Liver (tissue), 9 donors: ENCODE data around the gene PTRH2. TPM values are rescaled to one million over a fixed set of nuclear protein-coding genes. Genes with fewer than 3 reads are reported as not detected.

Experiments used
- DNase-seq: peaks from one replicate; pipeline ENCODE4 v3.0.0-alpha.2; 2017; ENCODE audit warnings: low spot score
- H3K27ac ChIP-seq, 2 donors: one replicate each; pipeline ENCODE4 v1.7.0; 2013; ENCODE audit warnings: inconsistent platforms in 2 of 2, low read length in 2 of 2, control low read depth in 1 of 2, low read depth in 1 of 2, mild to moderate bottlenecking in 1 of 2
- H3K27me3 ChIP-seq, 4 donors: one replicate each; pipeline versions ENCODE4 v1.6.1 to v1.7.0; 2013; ENCODE audit warnings: low read length in 3 of 4, inconsistent platforms in 1 of 4, mild to moderate bottlenecking in 1 of 4, moderate library complexity in 1 of 4; ENCODE audit not compliant: control insufficient read depth in 4 of 4, insufficient read depth in 4 of 4
- H3K36me3 ChIP-seq, 4 donors: one replicate each; pipeline versions ENCODE4 v1.6.1 to v1.7.0; 2013; ENCODE audit warnings: low read length in 3 of 4, mild to moderate bottlenecking in 3 of 4, low read depth in 1 of 4, moderate library complexity in 1 of 4; ENCODE audit not compliant: control insufficient read depth in 4 of 4, insufficient read depth in 3 of 4
- H3K4me1 ChIP-seq, 4 donors: one replicate each; pipeline versions ENCODE4 v1.6.1 to v1.7.0; 2013; ENCODE audit warnings: low read length in 3 of 4, mild to moderate bottlenecking in 3 of 4, moderate library complexity in 1 of 4; ENCODE audit not compliant: control insufficient read depth in 4 of 4, insufficient read depth in 4 of 4
- H3K4me3 ChIP-seq, 3 donors: one replicate each; pipeline versions ENCODE4 v1.6.1 to v1.7.0; 2013; ENCODE audit warnings: low read length in 3 of 3, control low read depth in 1 of 3, low read depth in 1 of 3, mild to moderate bottlenecking in 1 of 3
- H3K9ac ChIP-seq, 2 donors: one replicate each; pipeline ENCODE4 v1.7.0; 2013; ENCODE audit warnings: low read length in 2 of 2, mild to moderate bottlenecking in 2 of 2, moderate library complexity in 2 of 2, control low read depth in 1 of 2, low read depth in 1 of 2
- H3K9me3 ChIP-seq, 4 donors: one replicate each; pipeline versions ENCODE4 v1.6.1 to v1.7.0; 2013; ENCODE audit warnings: low read length in 3 of 4; ENCODE audit not compliant: control insufficient read depth in 4 of 4
- EGR1 ChIP-seq, 2 donors: IDR thresholded peaks; 2 replicates each; pipeline ENCODE4 v1.6.1; 2016 to 2018; ENCODE audit warnings: antibody characterized with exemption in 2 of 2, low read depth in 2 of 2
- FOXA1 ChIP-seq: IDR thresholded peaks from 2 replicates; pipeline ENCODE4 v1.6.1; 2016; ENCODE audit warnings: antibody characterized with exemption
- FOXA2 ChIP-seq: IDR thresholded peaks from 2 replicates; pipeline ENCODE4 v1.6.1; 2016; ENCODE audit warnings: antibody characterized with exemption
- GABPA ChIP-seq, 2 donors: IDR thresholded peaks in 1 of 2; conservative IDR thresholded peaks in 1 of 2; 2 replicates each; pipeline ENCODE4 v1.6.1; 2016; ENCODE audit warnings: antibody characterized with exemption in 2 of 2, mild to moderate bottlenecking in 1 of 2, moderate library complexity in 1 of 2
- HNF4A ChIP-seq, 2 donors: conservative IDR thresholded peaks; 2 replicates each; pipeline ENCODE4 v1.6.1; 2016; ENCODE audit warnings: antibody characterized with exemption in 2 of 2, mild to moderate bottlenecking in 2 of 2
- HNF4G ChIP-seq: IDR thresholded peaks from 2 replicates; pipeline ENCODE4 v1.6.1; 2016; ENCODE audit warnings: antibody characterized with exemption
- JUND ChIP-seq, 2 donors: IDR thresholded peaks; 2 replicates each; pipeline ENCODE4 v1.6.1; 2016; ENCODE audit warnings: antibody characterized with exemption in 2 of 2
- NR2F2 ChIP-seq: IDR thresholded peaks from 2 replicates; pipeline ENCODE4 v1.6.1; 2016; ENCODE audit warnings: antibody characterized with exemption
- RAD21 ChIP-seq, 2 donors: IDR thresholded peaks; 2 replicates each; pipeline ENCODE4 v1.6.1; 2016; ENCODE audit warnings: antibody characterized with exemption in 2 of 2, mild to moderate bottlenecking in 2 of 2
- RXRA ChIP-seq, 2 donors: IDR thresholded peaks; 2 replicates each; pipeline ENCODE4 v1.6.1; 2017 to 2018; ENCODE audit warnings: antibody characterized with exemption in 2 of 2, mild to moderate bottlenecking in 1 of 2
- SP1 ChIP-seq: IDR thresholded peaks from 2 replicates; pipeline ENCODE4 v1.6.1; 2018; ENCODE audit warnings: antibody characterized with exemption, mild to moderate bottlenecking
- TAF1 ChIP-seq: conservative IDR thresholded peaks from 2 replicates; pipeline ENCODE4 v1.6.1; 2016; ENCODE audit warnings: antibody characterized with exemption, mild to moderate bottlenecking
- YY1 ChIP-seq: IDR thresholded peaks from 2 replicates; pipeline ENCODE4 v1.6.1; 2016; ENCODE audit warnings: antibody characterized with exemption, mild to moderate bottlenecking
- WGBS: extraction: QIAGEN DNeasy Blood & Tissue Kit; methylation state at CpG from one replicate; pipeline ENCODE4 v1.1.7; 2013; 5-methylcytosine and 5-hydroxymethylcytosine counted together
- polyA plus RNA-seq, 2 donors: library from polyadenylated mRNA; stranded (reverse) in 1 of 2; unstranded in 1 of 2; fragments of 200-250 nt in 1 of 2; fragments of >200 nt in 1 of 2; fragmentation: Nextera tagmentation in 1 of 2; extraction: Ambion mirVana in 1 of 2; gene quantifications; one replicate each; pipeline versions ENCODE4 v1.2.1 to v1.2.3, GENCODE V29; 2013 to 2015
- total RNA-seq, 2 donors: library from RNA; depleted of rRNA; stranded (reverse); fragments of >200 nt; gene quantifications; one replicate each; pipeline ENCODE4 v1.2.3, GENCODE V29; 2014
- TF ChIP-seq, protein P1 (sequence below): IDR thresholded peaks from 2 replicates; pipeline ENCODE4 v1.6.1; 2016; ENCODE audit warnings: antibody characterized with exemption
- TF ChIP-seq, protein P2 (sequence below): fragments of 150-350 bp; IDR thresholded peaks from 2 replicates; pipeline ENCODE4 v1.5.1; 2017; ENCODE audit warnings: improper control_type of control experiment, low read depth, low read length; ENCODE audit not compliant: missing input control
- TF ChIP-seq, protein P3 (sequence below): IDR thresholded peaks from 2 replicates; pipeline ENCODE4 v1.6.1; 2016; ENCODE audit warnings: antibody characterized with exemption, mild to moderate bottlenecking
- donor health status: healthy.
- donor health status: healthy.
- donor health status: healthy.
- donor health status: healthy.
- donor health status: healthy.

Gene PTRH2
- total and polyA plus RNA-seq, 4 donors, result 9.7 to 39.1 (median 23.1) TPM

DNA sequence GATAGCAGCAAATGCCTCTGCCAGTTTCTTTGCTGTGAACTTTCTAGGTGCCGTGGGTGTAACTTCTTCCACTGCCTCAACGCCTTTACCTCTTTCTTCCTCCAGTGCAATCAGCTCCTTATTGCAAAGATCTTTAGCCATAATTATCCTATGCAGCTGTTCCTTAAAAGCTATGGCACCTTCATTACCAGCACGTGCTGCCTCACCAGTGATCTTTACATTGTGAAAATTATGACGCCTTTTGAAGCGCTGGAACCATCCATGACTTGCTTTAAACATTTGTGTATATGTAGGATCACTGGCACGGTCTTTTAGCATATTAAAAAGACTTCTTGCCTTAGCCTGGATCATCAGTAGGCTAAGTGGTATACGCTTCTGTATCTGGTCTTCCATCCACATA is 8.0 kb downstream of the PTRH2 start (continued):
- TF ChIP-seq GABPA (IDR thresholded peaks at IDR 0.05 in 1 of 2, conservative IDR thresholded peaks at IDR 0.05 in 1 of 2), result no peak
- TF ChIP-seq RXRA (IDR thresholded peaks at IDR 0.05), result no peak
- TF ChIP-seq RAD21 (IDR thresholded peaks at IDR 0.05), result no peak
- no peak for TF ChIP-seq SP1
- TF ChIP-seq FOXA2, result no peak

DNA sequence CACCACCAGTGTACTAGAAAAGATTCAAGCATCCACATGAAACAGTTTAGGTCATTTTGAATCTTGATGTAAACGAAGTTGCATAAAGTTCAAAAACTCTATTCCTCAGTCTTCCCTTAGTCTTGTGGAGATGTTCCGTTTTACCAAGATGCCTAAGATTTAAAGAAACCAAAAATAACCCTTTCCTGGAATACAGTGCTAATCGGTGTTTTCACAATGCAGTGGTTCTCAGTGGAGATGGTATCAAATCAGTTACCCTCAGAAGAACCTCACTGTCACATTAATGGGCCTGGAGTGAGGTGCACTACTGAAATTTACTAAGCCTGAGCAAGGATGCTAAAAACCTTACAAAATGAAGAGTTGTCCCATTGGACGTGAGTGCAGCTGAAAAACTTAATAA is 9.1 kb downstream of the PTRH2 start:
- Histone ChIP-seq H3K4me3 (no peak overlapping the region), H3K4me1 (peaks cover 0 to 7% (median 1%) of the 10 kb centered on the region in 4 donors), H3K36me3 (peaks cover 10 to 56% (median 47%) of the 10 kb centered on the region in 4 donors), H3K9ac (no peak overlapping the region), H3K27ac (no peak overlapping the region), H3K27me3 (no peaks in the 10 kb centered on the region), H3K9me3 (no peaks in the 10 kb centered on the region)
- no peak for DNase-seq
- WGBS, result 88% methylated on average over 4 of the region's 4 CpGs
- no peak for TF ChIP-seq EGR1 (IDR thresholded peaks at IDR 0.05; ENCODE audit: low read depth in 2 of 2)
- TF ChIP-seq HNF4A (conservative IDR thresholded peaks at IDR 0.05), result no peak
- no peak for TF ChIP-seq HNF4G
- no peak for TF ChIP-seq YY1
- TF ChIP-seq, protein P1, sequence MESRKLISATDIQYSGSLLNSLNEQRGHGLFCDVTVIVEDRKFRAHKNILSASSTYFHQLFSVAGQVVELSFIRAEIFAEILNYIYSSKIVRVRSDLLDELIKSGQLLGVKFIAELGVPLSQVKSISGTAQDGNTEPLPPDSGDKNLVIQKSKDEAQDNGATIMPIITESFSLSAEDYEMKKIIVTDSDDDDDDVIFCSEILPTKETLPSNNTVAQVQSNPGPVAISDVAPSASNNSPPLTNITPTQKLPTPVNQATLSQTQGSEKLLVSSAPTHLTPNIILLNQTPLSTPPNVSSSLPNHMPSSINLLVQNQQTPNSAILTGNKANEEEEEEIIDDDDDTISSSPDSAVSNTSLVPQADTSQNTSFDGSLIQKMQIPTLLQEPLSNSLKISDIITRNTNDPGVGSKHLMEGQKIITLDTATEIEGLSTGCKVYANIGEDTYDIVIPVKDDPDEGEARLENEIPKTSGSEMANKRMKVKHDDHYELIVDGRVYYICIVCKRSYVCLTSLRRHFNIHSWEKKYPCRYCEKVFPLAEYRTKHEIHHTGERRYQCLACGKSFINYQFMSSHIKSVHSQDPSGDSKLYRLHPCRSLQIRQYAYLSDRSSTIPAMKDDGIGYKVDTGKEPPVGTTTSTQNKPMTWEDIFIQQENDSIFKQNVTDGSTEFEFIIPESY, result no peak
- no peak for TF ChIP-seq TAF1
- TF ChIP-seq, protein P2, sequence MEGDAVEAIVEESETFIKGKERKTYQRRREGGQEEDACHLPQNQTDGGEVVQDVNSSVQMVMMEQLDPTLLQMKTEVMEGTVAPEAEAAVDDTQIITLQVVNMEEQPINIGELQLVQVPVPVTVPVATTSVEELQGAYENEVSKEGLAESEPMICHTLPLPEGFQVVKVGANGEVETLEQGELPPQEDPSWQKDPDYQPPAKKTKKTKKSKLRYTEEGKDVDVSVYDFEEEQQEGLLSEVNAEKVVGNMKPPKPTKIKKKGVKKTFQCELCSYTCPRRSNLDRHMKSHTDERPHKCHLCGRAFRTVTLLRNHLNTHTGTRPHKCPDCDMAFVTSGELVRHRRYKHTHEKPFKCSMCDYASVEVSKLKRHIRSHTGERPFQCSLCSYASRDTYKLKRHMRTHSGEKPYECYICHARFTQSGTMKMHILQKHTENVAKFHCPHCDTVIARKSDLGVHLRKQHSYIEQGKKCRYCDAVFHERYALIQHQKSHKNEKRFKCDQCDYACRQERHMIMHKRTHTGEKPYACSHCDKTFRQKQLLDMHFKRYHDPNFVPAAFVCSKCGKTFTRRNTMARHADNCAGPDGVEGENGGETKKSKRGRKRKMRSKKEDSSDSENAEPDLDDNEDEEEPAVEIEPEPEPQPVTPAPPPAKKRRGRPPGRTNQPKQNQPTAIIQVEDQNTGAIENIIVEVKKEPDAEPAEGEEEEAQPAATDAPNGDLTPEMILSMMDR, result no peak
- TF ChIP-seq FOXA2, result no peak
- TF ChIP-seq GABPA (IDR thresholded peaks at IDR 0.05 in 1 of 2, conservative IDR thresholded peaks at IDR 0.05 in 1 of 2), result no peak
- TF ChIP-seq NR2F2, result no peak
- TF ChIP-seq FOXA1, result no peak
- TF ChIP-seq SP1, result no peak
- TF ChIP-seq JUND (IDR thresholded peaks at IDR 0.05), result no peak
- TF ChIP-seq, protein P3, sequence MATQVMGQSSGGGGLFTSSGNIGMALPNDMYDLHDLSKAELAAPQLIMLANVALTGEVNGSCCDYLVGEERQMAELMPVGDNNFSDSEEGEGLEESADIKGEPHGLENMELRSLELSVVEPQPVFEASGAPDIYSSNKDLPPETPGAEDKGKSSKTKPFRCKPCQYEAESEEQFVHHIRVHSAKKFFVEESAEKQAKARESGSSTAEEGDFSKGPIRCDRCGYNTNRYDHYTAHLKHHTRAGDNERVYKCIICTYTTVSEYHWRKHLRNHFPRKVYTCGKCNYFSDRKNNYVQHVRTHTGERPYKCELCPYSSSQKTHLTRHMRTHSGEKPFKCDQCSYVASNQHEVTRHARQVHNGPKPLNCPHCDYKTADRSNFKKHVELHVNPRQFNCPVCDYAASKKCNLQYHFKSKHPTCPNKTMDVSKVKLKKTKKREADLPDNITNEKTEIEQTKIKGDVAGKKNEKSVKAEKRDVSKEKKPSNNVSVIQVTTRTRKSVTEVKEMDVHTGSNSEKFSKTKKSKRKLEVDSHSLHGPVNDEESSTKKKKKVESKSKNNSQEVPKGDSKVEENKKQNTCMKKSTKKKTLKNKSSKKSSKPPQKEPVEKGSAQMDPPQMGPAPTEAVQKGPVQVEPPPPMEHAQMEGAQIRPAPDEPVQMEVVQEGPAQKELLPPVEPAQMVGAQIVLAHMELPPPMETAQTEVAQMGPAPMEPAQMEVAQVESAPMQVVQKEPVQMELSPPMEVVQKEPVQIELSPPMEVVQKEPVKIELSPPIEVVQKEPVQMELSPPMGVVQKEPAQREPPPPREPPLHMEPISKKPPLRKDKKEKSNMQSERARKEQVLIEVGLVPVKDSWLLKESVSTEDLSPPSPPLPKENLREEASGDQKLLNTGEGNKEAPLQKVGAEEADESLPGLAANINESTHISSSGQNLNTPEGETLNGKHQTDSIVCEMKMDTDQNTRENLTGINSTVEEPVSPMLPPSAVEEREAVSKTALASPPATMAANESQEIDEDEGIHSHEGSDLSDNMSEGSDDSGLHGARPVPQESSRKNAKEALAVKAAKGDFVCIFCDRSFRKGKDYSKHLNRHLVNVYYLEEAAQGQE, result no peak
- TF ChIP-seq RXRA (IDR thresholded peaks at IDR 0.05), result no peak
- TF ChIP-seq RAD21 (IDR thresholded peaks at IDR 0.05), result no peak
